Fibroblast of peridontal ligament (primary cell): ENCODE measurements around the gene LRRC58.

Experiments used
- DNase-seq: peaks from one replicate; pipeline ENCODE4 v3.0.0-alpha.2; 2010; ENCODE audit errors: extremely low read depth

Gene LRRC58

DNA sequence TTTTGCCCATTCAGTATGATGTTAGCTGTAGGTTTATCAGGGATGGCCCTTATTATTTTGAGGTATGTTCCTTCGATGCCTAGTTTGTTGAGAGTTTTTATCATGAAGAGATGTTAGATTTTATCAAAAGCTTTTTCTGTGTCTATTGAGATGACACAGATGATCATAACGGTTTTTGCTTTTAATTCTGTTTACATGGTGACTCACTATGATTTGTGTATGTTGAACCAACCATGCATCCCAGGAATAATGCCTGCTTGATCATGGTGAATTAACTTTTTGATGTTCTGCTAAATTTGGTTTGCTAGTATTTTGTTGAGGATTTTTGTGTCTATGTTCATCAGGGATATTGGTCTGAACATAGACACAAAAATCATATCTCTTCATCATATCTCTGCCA lies 72.4 kb downstream of the LRRC58 start:
- no peak for DNase-seq

DNA sequence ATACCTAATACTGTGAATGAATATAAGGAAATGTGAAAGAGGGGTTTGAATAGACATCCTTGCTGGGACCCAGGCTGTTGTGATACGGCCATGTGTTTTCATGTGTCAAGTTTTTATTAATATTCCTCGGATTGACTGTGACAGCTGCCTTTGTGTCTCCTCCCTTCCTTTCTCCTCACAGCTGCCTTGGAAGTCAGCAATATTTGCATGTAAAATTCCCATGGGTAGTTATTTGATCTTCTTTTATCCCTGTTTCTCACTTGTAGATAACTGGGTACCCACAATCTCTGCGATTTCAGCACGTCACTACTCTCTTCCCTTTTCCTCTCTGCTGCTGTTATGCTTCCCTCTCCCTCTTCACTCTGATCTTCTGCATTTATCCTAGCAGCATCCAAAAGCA lies 73.5 kb downstream of the LRRC58 start:
- DNase-seq: no peak

DNA sequence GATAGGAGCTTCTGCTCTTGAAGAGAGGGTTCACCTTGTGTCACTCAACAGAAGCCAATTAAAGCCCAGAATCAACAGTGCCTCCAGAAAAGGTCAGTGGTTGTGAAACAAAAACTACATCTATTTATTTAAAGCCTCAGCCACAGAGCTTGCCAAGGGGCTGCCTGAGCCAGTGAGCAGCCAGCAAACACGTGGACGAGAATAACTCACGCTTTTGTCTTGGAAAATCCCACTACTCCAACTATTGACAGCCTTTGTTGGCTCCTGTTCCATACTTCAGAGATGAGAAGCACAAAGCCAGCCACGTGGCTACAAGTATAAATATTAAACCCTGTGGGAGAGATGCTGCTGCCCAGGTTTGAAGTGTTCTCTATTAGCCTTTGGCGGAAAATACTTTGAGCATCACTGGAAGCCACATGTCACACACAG lies 74.4 kb downstream of the LRRC58 start:
- DNase-seq: peak; percentile 22
